Fibroblast of lung (primary cell): Measurements from ENCODE around the gene DNAH1. TPM values are rescaled to one million over a fixed set of nuclear protein-coding genes. Genes with fewer than 3 reads are reported as not detected.

Source experiments
- DNase-seq, 2 donors: peaks; one replicate each; pipeline versions ENCODE4 v3.0.0 to v3.0.0-alpha.2; 2010; ENCODE audit warnings: low read depth in 2 of 2
- H2AFZ ChIP-seq: 2 replicates; pipeline ENCODE4 v1.5.1; 2012; ENCODE audit warnings: low read length, control low read depth, inconsistent platforms
- H3K27ac ChIP-seq: 2 replicates; pipeline ENCODE4 v1.5.1; 2011; ENCODE audit warnings: low read length, control low read depth; ENCODE audit not compliant: insufficient read depth
- H3K27me3 ChIP-seq: 2 replicates; pipeline ENCODE4 v1.5.1; 2011; ENCODE audit warnings: mild to moderate bottlenecking, low read length; ENCODE audit not compliant: control insufficient read depth, insufficient read depth
- H3K36me3 ChIP-seq: 2 replicates; pipeline ENCODE4 v1.5.1; 2011; ENCODE audit warnings: low read length; ENCODE audit not compliant: control insufficient read depth, insufficient read depth
- H3K4me1 ChIP-seq: 2 replicates; pipeline ENCODE4 v1.5.1; 2011; ENCODE audit warnings: low read length; ENCODE audit not compliant: control insufficient read depth, insufficient read depth; ENCODE audit errors: extremely low read depth
- H3K4me2 ChIP-seq: 2 replicates; pipeline ENCODE4 v1.5.1; 2011; ENCODE audit warnings: low read length, control low read depth; ENCODE audit not compliant: insufficient read depth; ENCODE audit errors: extremely low read depth
- H3K4me3 ChIP-seq, 4 experiments: fragments of 200-600 bp in 1 of 4; sonication (generic) in 1 of 4; replicated peaks in 1 of 4; 2 replicates each; pipeline ENCODE4 v1.5.1; 2011 to 2016; ENCODE audit warnings: low read length in 4 of 4, low read depth in 3 of 4, mild to moderate bottlenecking in 3 of 4, control low read depth in 2 of 4, inconsistent platforms in 1 of 4, mixed read lengths in 1 of 4; ENCODE audit not compliant: insufficient read depth in 1 of 4; ENCODE audit errors: control extremely low read depth in 1 of 4
- H3K79me2 ChIP-seq: 2 replicates; pipeline ENCODE4 v1.5.1; 2012; ENCODE audit warnings: mild to moderate bottlenecking, low read length, inconsistent platforms; ENCODE audit not compliant: control insufficient read depth, insufficient read depth
- H3K9ac ChIP-seq: 2 replicates; pipeline ENCODE4 v1.5.1; 2011; ENCODE audit warnings: mild to moderate bottlenecking, low read length, control low read depth; ENCODE audit not compliant: insufficient read depth
- H3K9me3 ChIP-seq: 2 replicates; pipeline ENCODE4 v1.5.1; 2012; ENCODE audit warnings: low read depth, low read length; ENCODE audit not compliant: control insufficient read depth, insufficient read depth
- H4K20me1 ChIP-seq: 2 replicates; pipeline ENCODE4 v1.5.1; 2011; ENCODE audit warnings: low read length; ENCODE audit not compliant: control insufficient read depth, insufficient read depth; ENCODE audit errors: extremely low read depth
- EZH2 ChIP-seq: IDR thresholded peaks from 2 replicates; pipeline ENCODE4 v1.5.1; 2012; ENCODE audit warnings: low read length, control low read depth, mild to moderate bottlenecking; ENCODE audit errors: missing control alignments
- polyA plus RNA-seq, 2 donors: library from polyadenylated mRNA; depleted of rRNA in 1 of 2; stranded (reverse) in 1 of 2; unstranded in 1 of 2; fragments of >200 nt; gene quantifications; 2 replicates each; pipeline ENCODE4 v1.2.1, GENCODE V29; 2011 to 2012; ENCODE audit warnings: missing spikeins in 1 of 2
- total RNA-seq: library from RNA; depleted of rRNA; stranded (reverse); fragments of >200 nt; gene quantifications from 2 replicates; pipeline ENCODE4 v1.2.1, GENCODE V29; 2014
- TF ChIP-seq, protein P1 (sequence below), 2 donors: IDR thresholded peaks in 1 of 2; conservative IDR thresholded peaks in 1 of 2; 1 replicate in 1 of 2; 2 replicates in 1 of 2; pipeline ENCODE4 v1.5.1; 2011 to 2012; ENCODE audit warnings: low read length in 2 of 2, control low read depth in 1 of 2, inconsistent platforms in 1 of 2, low read depth in 1 of 2, mild to moderate bottlenecking in 1 of 2

Gene DNAH1
- total and polyA plus RNA-seq, 2 donors (not counting 1 experiment from before 2014, with no cell fraction given) = 1.9 to 3.0 TPM

DNA sequence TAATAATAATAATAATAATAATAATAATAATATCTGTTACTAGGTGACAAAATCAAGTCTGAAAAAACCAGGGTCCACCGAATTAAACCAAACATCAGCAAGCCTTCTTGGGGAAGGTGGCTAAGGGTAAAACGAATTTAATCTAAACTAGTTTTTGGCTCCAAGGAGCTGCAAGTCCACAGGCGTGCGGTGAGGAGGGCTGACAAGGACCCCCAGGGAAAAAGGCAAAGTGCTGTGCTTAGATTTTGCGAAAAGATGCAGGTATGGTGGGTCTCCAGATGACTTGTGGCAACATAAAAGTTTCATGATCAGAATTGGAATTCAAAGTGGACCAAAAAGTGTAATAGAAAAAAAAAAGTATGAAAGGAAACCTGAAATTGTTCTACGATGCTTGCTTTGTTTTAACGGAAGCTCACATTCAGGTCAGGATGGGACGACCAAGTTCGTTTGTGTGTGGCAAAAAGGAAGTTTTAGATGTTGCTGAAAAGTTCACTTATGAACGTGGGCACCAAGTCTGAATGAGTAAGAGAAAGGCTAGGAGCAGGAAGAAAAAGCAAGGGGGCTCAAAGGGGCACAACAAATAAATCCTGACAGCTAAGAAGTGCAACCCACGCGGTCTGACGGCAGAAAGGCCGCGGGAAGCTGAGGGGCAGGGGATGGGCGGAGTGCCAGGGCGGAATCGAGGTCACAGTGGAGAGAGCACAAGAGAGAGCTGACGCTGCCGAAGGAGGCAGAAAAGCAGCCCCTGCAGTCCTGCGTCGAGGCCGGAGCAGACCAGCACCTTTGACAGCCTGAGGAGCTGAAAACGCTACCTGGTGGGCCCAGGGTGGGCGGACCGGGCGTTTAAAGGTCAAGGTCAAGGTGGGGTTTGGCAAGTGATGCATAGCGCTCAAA, 38.8 kb upstream of the DNAH1 start:
- peak overlapping the region; percentile 94 for H3K27ac ChIP-seq
- peak; percentile 61 to 68 for DNase-seq

GRCh38 chr3:52277972-52278509, 38.1 kb upstream of the DNAH1 start:
- H3K4me2 ChIP-seq = peak overlapping the region; percentile 97
- H3K9ac ChIP-seq = peak overlapping the region; percentile 99
- H3K79me2 ChIP-seq = peaks cover 51% of the 10 kb centered on the region
- H3K4me3 ChIP-seq = peak overlapping the region; percentile 90 to 96 (median 92)
- H3K9me3 ChIP-seq = no peaks in the 10 kb centered on the region
- peak overlapping the region; percentile 94 for H3K27ac ChIP-seq
- no peaks in the 10 kb centered on the region for H3K36me3 ChIP-seq
- peak overlapping the region; percentile 88 for H2AFZ ChIP-seq
- H3K27me3 ChIP-seq = no peaks in the 10 kb centered on the region
- peaks cover 3% of the 10 kb centered on the region for H4K20me1 ChIP-seq
- TF ChIP-seq EZH2 = no peak
- TF ChIP-seq, protein P1, sequence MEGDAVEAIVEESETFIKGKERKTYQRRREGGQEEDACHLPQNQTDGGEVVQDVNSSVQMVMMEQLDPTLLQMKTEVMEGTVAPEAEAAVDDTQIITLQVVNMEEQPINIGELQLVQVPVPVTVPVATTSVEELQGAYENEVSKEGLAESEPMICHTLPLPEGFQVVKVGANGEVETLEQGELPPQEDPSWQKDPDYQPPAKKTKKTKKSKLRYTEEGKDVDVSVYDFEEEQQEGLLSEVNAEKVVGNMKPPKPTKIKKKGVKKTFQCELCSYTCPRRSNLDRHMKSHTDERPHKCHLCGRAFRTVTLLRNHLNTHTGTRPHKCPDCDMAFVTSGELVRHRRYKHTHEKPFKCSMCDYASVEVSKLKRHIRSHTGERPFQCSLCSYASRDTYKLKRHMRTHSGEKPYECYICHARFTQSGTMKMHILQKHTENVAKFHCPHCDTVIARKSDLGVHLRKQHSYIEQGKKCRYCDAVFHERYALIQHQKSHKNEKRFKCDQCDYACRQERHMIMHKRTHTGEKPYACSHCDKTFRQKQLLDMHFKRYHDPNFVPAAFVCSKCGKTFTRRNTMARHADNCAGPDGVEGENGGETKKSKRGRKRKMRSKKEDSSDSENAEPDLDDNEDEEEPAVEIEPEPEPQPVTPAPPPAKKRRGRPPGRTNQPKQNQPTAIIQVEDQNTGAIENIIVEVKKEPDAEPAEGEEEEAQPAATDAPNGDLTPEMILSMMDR (conservative IDR thresholded peaks at IDR 0.05 in 1 of 2, IDR thresholded peaks at IDR 0.05 in 1 of 2; ENCODE audit: low read depth in 1 of 2, low read length in 2 of 2) = peak; percentile 36 to 40
- DNase-seq = peak; percentile 44
- peaks cover 5% of the 10 kb centered on the region for H3K4me1 ChIP-seq

More for the DNA sequence above, 38.8 kb upstream of the DNAH1 start:
- TF ChIP-seq, protein P1 (conservative IDR thresholded peaks at IDR 0.05 in 1 of 2, IDR thresholded peaks at IDR 0.05 in 1 of 2; ENCODE audit: low read depth in 1 of 2, low read length in 2 of 2) = no peak
- no peak for TF ChIP-seq EZH2
- Histone ChIP-seq H3K79me2 (peaks cover 58% of the 10 kb centered on the region), H3K4me1 (peaks cover 5% of the 10 kb centered on the region), H3K4me2 (peak overlapping the region; percentile 97), H3K4me3 (peak overlapping the region; percentile 90 to 96 (median 92)), H3K9ac (peak overlapping the region; percentile 99), H3K27me3 (no peaks in the 10 kb centered on the region), H3K36me3 (no peaks in the 10 kb centered on the region), H3K9me3 (no peaks in the 10 kb centered on the region), H2AFZ (no peak overlapping the region), H4K20me1 (peaks cover 3% of the 10 kb centered on the region)

GRCh38 chr3:52278510-52279069, 37.5 kb upstream of the DNAH1 start, which contains the start of gene WDR82:
WDR82 (minus strand) TSS chr3:52278649; CDS start chr3:52278361, 288 bp downstream.
- peak within 1 kb of the TSS; percentile 99 for H3K9ac ChIP-seq
- H3K36me3 ChIP-seq = no peaks in the 10 kb centered on the region
- H3K27me3 ChIP-seq = no peaks in the 10 kb centered on the region
- H3K4me1 ChIP-seq = peaks cover 5% of the 10 kb centered on the region
- peak within 1 kb of the TSS; percentile 94 for H3K27ac ChIP-seq
- peak within 1 kb of the TSS; percentile 88 for H2AFZ ChIP-seq
- H3K4me3 ChIP-seq = peak within 1 kb of the TSS; percentile 90 to 96 (median 92)
- peaks cover 45% of the 10 kb centered on the region for H3K79me2 ChIP-seq
- peak within 1 kb of the TSS; percentile 97 for H3K4me2 ChIP-seq
- H4K20me1 ChIP-seq = peaks cover 3% of the 10 kb centered on the region
- peak; percentile 89 to 91 for DNase-seq
- TF ChIP-seq, protein P1 (conservative IDR thresholded peaks at IDR 0.05 in 1 of 2, IDR thresholded peaks at IDR 0.05 in 1 of 2; ENCODE audit: low read depth in 1 of 2, low read length in 2 of 2) = peak; percentile 38 to 56
- TF ChIP-seq EZH2 = no peak
- no peaks in the 10 kb centered on the region for H3K9me3 ChIP-seq
